Immature natural killer cell (primary cell): ENCODE results near the gene PAMR1. TPM values are rescaled to one million over a fixed set of nuclear protein-coding genes. Genes with fewer than 3 reads are reported as not detected.

Experiments used
- DNase-seq, 3 donors: peaks; one replicate each; pipeline ENCODE4 v3.0.0; 2022; ENCODE audit warnings: mixed read lengths in 1 of 3
- H3K27ac Mint-ChIP-seq, 6 donors: one replicate each; pipeline ENCODE4 v1.8.0; 2020; ENCODE audit warnings: mixed read lengths in 6 of 6, mild to moderate bottlenecking in 5 of 6, inconsistent platforms in 4 of 6, moderate library complexity in 3 of 6
- H3K27me3 Mint-ChIP-seq, 3 donors: one replicate each; pipeline ENCODE4 v1.8.0; 2020 to 2021; ENCODE audit warnings: low read depth in 3 of 3, mild to moderate bottlenecking in 3 of 3, mixed read lengths in 3 of 3, moderate library complexity in 3 of 3, inconsistent platforms in 1 of 3
- H3K36me3 Mint-ChIP-seq, 3 donors: one replicate each; pipeline ENCODE4 v1.8.0; 2020; ENCODE audit warnings: mixed read lengths in 3 of 3, inconsistent platforms in 2 of 3, mild to moderate bottlenecking in 2 of 3
- H3K4me1 Mint-ChIP-seq, 2 donors: one replicate each; pipeline ENCODE4 v1.8.0; 2020; ENCODE audit warnings: inconsistent platforms in 2 of 2, mild to moderate bottlenecking in 2 of 2, mixed read lengths in 2 of 2, moderate library complexity in 1 of 2
- H3K4me3 Mint-ChIP-seq, 5 donors: one replicate each; pipeline ENCODE4 v1.8.0; 2020; ENCODE audit warnings: mild to moderate bottlenecking in 5 of 5, mixed read lengths in 5 of 5, inconsistent platforms in 3 of 5, moderate library complexity in 3 of 5
- H3K9me3 Mint-ChIP-seq, 6 donors: one replicate each; pipeline ENCODE4 v1.8.0; 2020; ENCODE audit warnings: mild to moderate bottlenecking in 6 of 6, mixed read lengths in 6 of 6, inconsistent platforms in 4 of 6, moderate library complexity in 3 of 6
- polyA plus RNA-seq, 3 donors: library from polyadenylated mRNA; unstranded; fragments of 300-500 nt; fragmentation: Illumina TruSeq; gene quantifications; one replicate each; pipeline ENCODE4 v1.2.3, GENCODE V29; 2021

Gene PAMR1
- polyA plus RNA-seq, 3 donors from 2014 or later, result not detected

GRCh38 chr11:35478471-35479091 lies 46.8 kb downstream of the PAMR1 start:
- no peak overlapping the region for H3K4me3 Mint-ChIP-seq
- no peaks in the 10 kb centered on the region for H3K4me1 Mint-ChIP-seq
- no peak overlapping the region for H3K27ac Mint-ChIP-seq
- H3K27me3 Mint-ChIP-seq, result peaks cover 4 to 14% (median 13%) of the 10 kb centered on the region in 3 donors
- peaks cover 0 to 8% (median 1%) of the 10 kb centered on the region in 6 donors for H3K9me3 Mint-ChIP-seq
- H3K36me3 Mint-ChIP-seq, result no peaks in the 10 kb centered on the region
- DNase-seq, result no peak

- Mint-ChIP-seq H3K27ac (no peak overlapping the region), H3K9me3 (peaks cover 0 to 6% (median under 1%) of the 10 kb centered on the region in 6 donors), H3K4me1 (no peaks in the 10 kb centered on the region), H3K36me3 (no peaks in the 10 kb centered on the region), H3K4me3 (no peak overlapping the region), H3K27me3 (peaks cover 4 to 10% (median 9%) of the 10 kb centered on the region in 3 donors)
- no peak for DNase-seq
Measured at GRCh38 chr11:35477901-35478300, 47.5 kb downstream of the PAMR1 start.

GRCh38 chr11:35474688-35475087 lies 50.7 kb downstream of the PAMR1 start:
- H3K9me3 Mint-ChIP-seq, result no peaks in the 10 kb centered on the region
- no peaks in the 10 kb centered on the region for H3K4me1 Mint-ChIP-seq
- no peak overlapping the region for H3K27ac Mint-ChIP-seq
- H3K4me3 Mint-ChIP-seq, result no peak overlapping the region
- H3K36me3 Mint-ChIP-seq, result no peaks in the 10 kb centered on the region
- DNase-seq, result no peak
- peaks cover 0 to 4% (median 0%) of the 10 kb centered on the region in 3 donors for H3K27me3 Mint-ChIP-seq

- no peak overlapping the region for H3K27ac Mint-ChIP-seq
- peaks cover 0 to 4% (median 0%) of the 10 kb centered on the region in 3 donors for H3K27me3 Mint-ChIP-seq
Measured at GRCh38 chr11:35473795-35474374, 51.5 kb downstream of the PAMR1 start.

GRCh38 chr11:35470616-35471015 lies 54.8 kb downstream of the PAMR1 start:
- H3K4me3 Mint-ChIP-seq, result no peak overlapping the region
- no peaks in the 10 kb centered on the region for H3K9me3 Mint-ChIP-seq
- H3K27me3 Mint-ChIP-seq, result peaks cover 2 to 3% (median 2%) of the 10 kb centered on the region in 3 donors
- no peak for DNase-seq
- H3K27ac Mint-ChIP-seq, result no peak overlapping the region
- no peaks in the 10 kb centered on the region for H3K4me1 Mint-ChIP-seq
- no peaks in the 10 kb centered on the region for H3K36me3 Mint-ChIP-seq

More at GRCh38 chr11:35473795-35474374, 51.5 kb downstream of the PAMR1 start:
- Mint-ChIP-seq H3K4me3 (no peak overlapping the region), H3K4me1 (no peaks in the 10 kb centered on the region), H3K9me3 (no peaks in the 10 kb centered on the region), H3K36me3 (no peaks in the 10 kb centered on the region)
- no peak for DNase-seq

- Mint-ChIP-seq H3K4me3 (no peak overlapping the region), H3K27me3 (peaks cover under 1 to 5% (median 3%) of the 10 kb centered on the region in 3 donors), H3K9me3 (no peaks in the 10 kb centered on the region)
Measured at GRCh38 chr11:35466058-35466457, 59.4 kb downstream of the PAMR1 start.

GRCh38 chr11:35464308-35464707 lies 61.1 kb downstream of the PAMR1 start:
- Mint-ChIP-seq H3K27me3 (peaks cover 0 to 5% (median 3%) of the 10 kb centered on the region in 3 donors), H3K36me3 (no peaks in the 10 kb centered on the region), H3K27ac (no peak overlapping the region), H3K4me1 (no peaks in the 10 kb centered on the region), H3K4me3 (no peak overlapping the region), H3K9me3 (no peaks in the 10 kb centered on the region)
- DNase-seq, result no peak

More at GRCh38 chr11:35466058-35466457, 59.4 kb downstream of the PAMR1 start:
- no peaks in the 10 kb centered on the region for H3K36me3 Mint-ChIP-seq
- DNase-seq, result no peak
- H3K4me1 Mint-ChIP-seq, result no peaks in the 10 kb centered on the region
- no peak overlapping the region for H3K27ac Mint-ChIP-seq

- no peak for DNase-seq
- Mint-ChIP-seq H3K4me1 (no peaks in the 10 kb centered on the region), H3K36me3 (no peaks in the 10 kb centered on the region), H3K4me3 (no peak overlapping the region), H3K27me3 (peaks cover 0 to 5% (median 3%) of the 10 kb centered on the region in 3 donors), H3K27ac (no peak overlapping the region), H3K9me3 (no peaks in the 10 kb centered on the region)
Measured at GRCh38 chr11:35463331-35463751, 62.1 kb downstream of the PAMR1 start.

- Mint-ChIP-seq H3K27me3 (peaks cover 0 to 5% (median 3%) of the 10 kb centered on the region in 3 donors), H3K36me3 (no peaks in the 10 kb centered on the region), H3K27ac (no peak overlapping the region), H3K9me3 (no peaks in the 10 kb centered on the region), H3K4me1 (no peaks in the 10 kb centered on the region), H3K4me3 (no peak overlapping the region)
- DNase-seq, result no peak
Measured at GRCh38 chr11:35461917-35462538, 63.4 kb downstream of the PAMR1 start.

- Mint-ChIP-seq H3K4me3 (no peak overlapping the region), H3K27ac (no peak overlapping the region), H3K27me3 (peaks cover 1 to 9% (median 2%) of the 10 kb centered on the region in 3 donors), H3K9me3 (no peaks in the 10 kb centered on the region), H3K36me3 (no peaks in the 10 kb centered on the region), H3K4me1 (no peaks in the 10 kb centered on the region)
- DNase-seq, result no peak
Measured at GRCh38 chr11:35459489-35459888, 65.9 kb downstream of the PAMR1 start.

- Mint-ChIP-seq H3K9me3 (no peaks in the 10 kb centered on the region), H3K4me3 (no peak overlapping the region), H3K36me3 (no peaks in the 10 kb centered on the region), H3K27me3 (peaks cover 1 to 9% (median 2%) of the 10 kb centered on the region in 3 donors), H3K27ac (no peak overlapping the region), H3K4me1 (no peaks in the 10 kb centered on the region)
- no peak for DNase-seq
Measured at GRCh38 chr11:35458846-35459245, 66.6 kb downstream of the PAMR1 start.

- no peak for DNase-seq
- no peak overlapping the region for H3K4me3 Mint-ChIP-seq
- no peak overlapping the region for H3K27ac Mint-ChIP-seq
- no peaks in the 10 kb centered on the region for H3K4me1 Mint-ChIP-seq
- H3K27me3 Mint-ChIP-seq, result peaks cover 0 to 16% (median 1%) of the 10 kb centered on the region in 3 donors
- no peaks in the 10 kb centered on the region for H3K36me3 Mint-ChIP-seq
- H3K9me3 Mint-ChIP-seq, result peaks cover 0 to 1% (median 0%) of the 10 kb centered on the region in 6 donors
Measured at GRCh38 chr11:35454362-35454761, 71.1 kb downstream of the PAMR1 start.

GRCh38 chr11:35436581-35437250 lies 88.7 kb downstream of the PAMR1 start:
- no peaks in the 10 kb centered on the region for H3K36me3 Mint-ChIP-seq
- DNase-seq, result no peak
- peaks cover 5 to 8% (median 6%) of the 10 kb centered on the region in 3 donors for H3K27me3 Mint-ChIP-seq
- no peaks in the 10 kb centered on the region for H3K4me1 Mint-ChIP-seq
- peaks cover 0 to 2% (median 0%) of the 10 kb centered on the region in 6 donors for H3K9me3 Mint-ChIP-seq
- no peak overlapping the region for H3K27ac Mint-ChIP-seq
- no peak overlapping the region for H3K4me3 Mint-ChIP-seq

GRCh38 chr11:35433588-35433987 lies 91.8 kb downstream of the PAMR1 start:
- Mint-ChIP-seq H3K27me3 (peaks cover 5 to 13% (median 6%) of the 10 kb centered on the region in 3 donors), H3K27ac (no peak overlapping the region)

More at GRCh38 chr11:35433588-35433987, 91.8 kb downstream of the PAMR1 start:
- no peak for DNase-seq
- Mint-ChIP-seq H3K9me3 (peaks cover 0 to 2% (median 0%) of the 10 kb centered on the region in 6 donors), H3K4me3 (no peak overlapping the region), H3K36me3 (no peaks in the 10 kb centered on the region), H3K4me1 (no peaks in the 10 kb centered on the region)
